GM12878 (cell line): ENCODE measurements around the gene ACTMAP. TPM values are rescaled to one million over a fixed set of nuclear protein-coding genes. Genes with fewer than 3 reads are reported as not detected.

Source experiments
- ATAC-seq: fragments of 200-7000 bp; cut with Tn5 transposase; 3 replicates; pipeline ENCODE4 v1.9.1; 2020; ENCODE audit warnings: mild to moderate bottlenecking, moderate library complexity
- BruUV-seq: library from RNA; stranded (reverse); fragments of 400-500 nt; replicated peaks from 2 replicates; lab custom pipeline; 2021; lab: Mats Ljungman, UMichigan
- CTCF ChIA-PET: fragments of 300-600 bp; sonication (Branson Sonifier 250); formaldehyde crosslinking; extraction: SDS; loops from one replicate; lab custom pipeline; 2021; ENCODE audit warnings: inconsistent platforms; lab: Yijun Ruan, JAX
- POLR2A ChIA-PET: fragments of 350-600 bp; formaldehyde crosslinking; extraction: SDS; loops from one replicate; lab custom pipeline; 2021; ENCODE audit warnings: inconsistent platforms; lab: Charles Lee
- RAD21 ChIA-PET: fragments of 300-600 bp; sonication (Branson Sonifier 250); formaldehyde crosslinking; loops from one replicate; lab custom pipeline; 2023; ENCODE audit warnings: antibody characterized with exemption; ENCODE audit not compliant: unreplicated experiment; lab: Charles Lee
- SMC1A ChIA-PET: fragments of 300-600 bp; sonication (Branson Sonifier 250); formaldehyde crosslinking; loops from one replicate; lab custom pipeline; 2023; ENCODE audit not compliant: unreplicated experiment, uncharacterized antibody; lab: Charles Lee
- DNase-seq: peaks from one replicate; pipeline ENCODE4 v3.0.0-alpha.2; 2011; ENCODE audit warnings: low read depth, low spot score
- FAIRE-seq: peaks from 3 replicates; lab custom pipeline; 2011; peaks lifted over from hg19 to GRCh38; lab: Jason Lieb, UNC
- H2AFZ ChIP-seq: 2 replicates; pipeline ENCODE4 v1.6.0; 2011; ENCODE audit warnings: low read depth, low read length, control low read depth; ENCODE audit not compliant: control insufficient read depth
- H3K27ac ChIP-seq: 2 replicates; pipeline ENCODE4 v1.5.1; 2011; ENCODE audit warnings: control low read depth; ENCODE audit not compliant: control insufficient read depth, insufficient read depth
- H3K27me3 ChIP-seq, 2 experiments: replicated peaks in 1 of 2; 2 replicates each; pipeline versions ENCODE4 v1.6.0 to v1.6.1; 2011; ENCODE audit warnings: low read length in 1 of 2; ENCODE audit not compliant: control insufficient read depth in 2 of 2, insufficient read depth in 2 of 2
- H3K36me3 ChIP-seq, 2 experiments: 2 replicates each; pipeline ENCODE4 v1.5.1; 2011; ENCODE audit warnings: low read length in 1 of 2; ENCODE audit not compliant: control insufficient read depth in 2 of 2, insufficient read depth in 2 of 2
- H3K4me1 ChIP-seq: 2 replicates; pipeline ENCODE4 v1.6.1; 2011; ENCODE audit warnings: mild to moderate bottlenecking, low read length, moderate library complexity, mixed read lengths; ENCODE audit not compliant: control insufficient read depth, insufficient read depth
- H3K4me2 ChIP-seq: 2 replicates; pipeline ENCODE4 v1.6.0; 2011; ENCODE audit warnings: control low read depth; ENCODE audit not compliant: control insufficient read depth, insufficient read depth
- H3K4me3 ChIP-seq: fragments of 200-600 bp; sonication (generic); 2 replicates; pipeline ENCODE4 v1.5.1; 2016
- H3K79me2 ChIP-seq: 2 replicates; pipeline ENCODE4 v1.6.0; 2011; ENCODE audit warnings: low read length; ENCODE audit not compliant: control insufficient read depth, insufficient read depth
- H3K9ac ChIP-seq: 2 replicates; pipeline ENCODE4 v1.8.0; 2011; ENCODE audit warnings: low read length, control low read depth, mixed read lengths; ENCODE audit not compliant: control insufficient read depth, insufficient read depth
- H3K9me3 ChIP-seq: replicated peaks from 3 replicates; pipeline ENCODE4 v1.5.1; 2011; ENCODE audit warnings: mild to moderate bottlenecking, low read length; ENCODE audit not compliant: control insufficient read depth, insufficient read depth
- H4K20me1 ChIP-seq: 2 replicates; pipeline ENCODE4 v1.6.0; 2011; ENCODE audit not compliant: control insufficient read depth, insufficient read depth
- CBX3 ChIP-seq: fragments of 200-600 bp; sonication (generic); IDR thresholded peaks from 2 replicates; pipeline ENCODE4 v1.6.1; 2016; ENCODE audit warnings: low read depth, borderline replicate concordance
- FOXM1 ChIP-seq: IDR thresholded peaks from 2 replicates; pipeline ENCODE4 v1.6.1; 2012; ENCODE audit warnings: low read depth, mild to moderate bottlenecking, inconsistent platforms, low read length, moderate library complexity
- PAX5 ChIP-seq: IDR thresholded peaks from 2 replicates; pipeline ENCODE4 v1.6.1; 2011; ENCODE audit warnings: low read depth, low read length, borderline replicate concordance
- RAD51 ChIP-seq: fragments of 450-650 bp; IDR thresholded peaks from 2 replicates; pipeline ENCODE4 v1.6.1; 2016; ENCODE audit warnings: moderate library complexity, mild to moderate bottlenecking, inconsistent platforms
- RELA ChIP-seq: fragments of 450-650 bp; IDR thresholded peaks from 2 replicates; pipeline ENCODE4 v1.8.0; 2014; ENCODE audit warnings: borderline replicate concordance; ENCODE audit not compliant: partially characterized antibody
- TCF12 ChIP-seq: IDR thresholded peaks from 2 replicates; pipeline ENCODE4 v1.6.1; 2011; ENCODE audit warnings: low read depth, mild to moderate bottlenecking, low read length
- ZNF217 ChIP-seq: fragments of 450-650 bp; IDR thresholded peaks from 2 replicates; pipeline ENCODE4 v1.6.1; 2017; ENCODE audit warnings: antibody characterized with exemption, mild to moderate bottlenecking
- WGBS: methylation state at CpG from one replicate; pipeline ENCODE4 v1.1.6; 2016; ENCODE audit warnings: low lambda C conversion rate; ENCODE audit not compliant: insufficient replicate concordance, insufficient coverage; ENCODE audit errors: missing lambda C conversion rate; 5-methylcytosine and 5-hydroxymethylcytosine counted together
- in situ Hi-C: fragments of 300-500 bp; cut with MboI; formaldehyde crosslinking; loops from 9 replicates; pipeline ENCODE4 v1.14.3; 2018; ENCODE audit warnings: mixed read lengths
- intact Hi-C: fragments of 100-400 bp; cut with micrococcal nuclease; formaldehyde crosslinking; loops from one replicate; pipeline ENCODE4 v1.14.2; 2022; ENCODE audit not compliant: unreplicated experiment
- polyA plus RNA-seq, 11 experiments: library from polyadenylated mRNA; depleted of rRNA in 4 of 11; unstranded in 6 of 11; stranded (reverse) in 5 of 11; fragments of >200 nt; fragmentation: Nextera tagmentation in 4 of 11; fragmentation: Illumina TruSeq in 1 of 11; extraction: Ambion mirVana in 4 of 11; extraction: Trizol in 1 of 11; gene quantifications; 1 replicate in 1 of 11; 2 replicates in 10 of 11; pipeline versions ENCODE4 v1.2.1 to v1.2.3, GENCODE V29; 2011 to 2016; ENCODE audit warnings: inconsistent platforms in 2 of 11, missing spikeins in 2 of 11, low read depth in 1 of 11
- total RNA-seq, 4 experiments: library from RNA; depleted of rRNA in 3 of 4; stranded (reverse); fragments of >200 nt in 3 of 4; fragmentation: Illumina TruSeq in 1 of 4; extraction: Trizol in 1 of 4; gene quantifications; 2 replicates each; pipeline versions ENCODE4 v1.2.1 to v1.2.3, GENCODE V29; 2013 to 2021
- TF ChIP-seq, protein P1 (sequence below): fragments of 450-650 bp; IDR thresholded peaks from 2 replicates; pipeline ENCODE4 v1.6.1; 2017; ENCODE audit warnings: low read depth, mild to moderate bottlenecking, moderate library complexity
- TF ChIP-seq, protein P2 (sequence below): fragments of 450-650 bp; IDR thresholded peaks from 2 replicates; pipeline ENCODE4 v1.6.1; 2018; ENCODE audit warnings: borderline replicate concordance, mild to moderate bottlenecking; ENCODE audit not compliant: partially characterized antibody

The ACTMAP gene
- total and polyA plus RNA-seq, 10 of the 15 experiments (the other 5 are each of a cell fraction or from before 2014, with no cell fraction given) = 3.0 to 26.2 (median 11.1) TPM

DNA sequence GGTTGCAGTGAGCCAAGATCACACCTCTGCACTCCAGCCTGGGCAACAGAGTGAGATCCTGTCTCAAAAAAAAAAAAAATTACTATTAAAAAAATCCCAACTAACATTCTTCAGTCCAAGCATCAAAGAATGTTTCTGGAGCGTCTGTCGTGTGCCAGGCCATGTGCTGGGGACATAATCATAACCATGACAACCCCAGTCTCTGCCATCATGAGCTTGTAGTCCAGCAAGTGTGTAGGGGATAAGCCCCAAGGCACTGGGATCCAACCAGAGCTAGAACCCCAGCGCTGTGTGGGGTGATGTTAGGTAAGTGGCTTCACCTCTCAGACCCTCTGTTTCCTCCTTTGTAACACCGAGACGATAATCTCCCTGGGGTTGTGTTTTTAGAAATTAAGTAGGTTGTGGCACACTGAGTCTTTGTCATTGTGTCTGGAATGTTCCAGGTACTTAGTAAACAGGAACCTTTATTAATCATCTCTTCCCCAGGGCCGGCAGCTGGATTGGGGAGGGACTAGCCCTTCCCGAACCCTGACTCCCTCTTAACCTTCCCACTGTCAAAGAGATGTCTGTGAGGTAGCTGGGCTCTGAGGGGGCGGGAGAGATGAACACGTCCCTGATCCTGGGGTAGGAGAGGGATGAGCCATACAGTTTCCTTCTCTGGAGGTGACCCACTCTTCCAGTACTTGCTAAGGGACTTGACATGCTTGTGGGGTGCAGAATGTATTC, 28.2 kb downstream of the ACTMAP start:
- H3K4me1 ChIP-seq = peaks cover 13% of the 10 kb centered on the region
- intact Hi-C loops (no loop called here), in situ Hi-C loops (no loop called here)
- no peak overlapping the region for H2AFZ ChIP-seq
- ChIA-PET RAD21 (interaction anchor here (1.2 to 2.9 kb wide), 2 partner anchors 33 to 56 kb away, joined by 4 to 13 read pairs; partner anchors contain the start of gene RAB4B), POLR2A (interaction anchor here (0.6 to 5.1 kb wide), 4 partner anchors 27 to 59 kb away, joined by 4 to 37 read pairs (median 18); partner anchors contain the start of genes ACTMAP, RAB4B and SNRPA), CTCF (interaction anchor here (0.7 to 1.3 kb wide), 3 partner anchors 11 to 97 kb away, joined by 3 to 5 read pairs (median 4); no protein-coding TSS in a partner anchor), SMC1A (interaction anchor here (1.0 to 2.9 kb wide), 4 partner anchors 23 to 76 kb away, joined by 3 to 16 read pairs (median 6); partner anchors contain the start of genes EGLN2 and RAB4B)
- no TSS peak for BruUV-seq
- no peak overlapping the region for H3K4me2 ChIP-seq
- H3K79me2 ChIP-seq = peaks cover 26% of the 10 kb centered on the region
- FAIRE-seq (no peak), ATAC-seq (no peak), DNase-seq (no peak)
- no peak overlapping the region for H3K27ac ChIP-seq
- no peak overlapping the region for H3K9ac ChIP-seq
- no peaks in the 10 kb centered on the region for H3K27me3 ChIP-seq
- 92% methylated on average over 9 of the region's 9 CpGs for WGBS
- no peaks in the 10 kb centered on the region for H3K9me3 ChIP-seq
- H3K4me3 ChIP-seq = no peak overlapping the region
- TF ChIP-seq, protein P1, sequence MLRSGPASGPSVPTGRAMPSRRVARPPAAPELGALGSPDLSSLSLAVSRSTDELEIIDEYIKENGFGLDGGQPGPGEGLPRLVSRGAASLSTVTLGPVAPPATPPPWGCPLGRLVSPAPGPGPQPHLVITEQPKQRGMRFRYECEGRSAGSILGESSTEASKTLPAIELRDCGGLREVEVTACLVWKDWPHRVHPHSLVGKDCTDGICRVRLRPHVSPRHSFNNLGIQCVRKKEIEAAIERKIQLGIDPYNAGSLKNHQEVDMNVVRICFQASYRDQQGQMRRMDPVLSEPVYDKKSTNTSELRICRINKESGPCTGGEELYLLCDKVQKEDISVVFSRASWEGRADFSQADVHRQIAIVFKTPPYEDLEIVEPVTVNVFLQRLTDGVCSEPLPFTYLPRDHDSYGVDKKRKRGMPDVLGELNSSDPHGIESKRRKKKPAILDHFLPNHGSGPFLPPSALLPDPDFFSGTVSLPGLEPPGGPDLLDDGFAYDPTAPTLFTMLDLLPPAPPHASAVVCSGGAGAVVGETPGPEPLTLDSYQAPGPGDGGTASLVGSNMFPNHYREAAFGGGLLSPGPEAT = no peak
- TF ChIP-seq RAD51 = no peak
- TF ChIP-seq FOXM1 = no peak
- TF ChIP-seq PAX5 = no peak
- TF ChIP-seq, protein P2, sequence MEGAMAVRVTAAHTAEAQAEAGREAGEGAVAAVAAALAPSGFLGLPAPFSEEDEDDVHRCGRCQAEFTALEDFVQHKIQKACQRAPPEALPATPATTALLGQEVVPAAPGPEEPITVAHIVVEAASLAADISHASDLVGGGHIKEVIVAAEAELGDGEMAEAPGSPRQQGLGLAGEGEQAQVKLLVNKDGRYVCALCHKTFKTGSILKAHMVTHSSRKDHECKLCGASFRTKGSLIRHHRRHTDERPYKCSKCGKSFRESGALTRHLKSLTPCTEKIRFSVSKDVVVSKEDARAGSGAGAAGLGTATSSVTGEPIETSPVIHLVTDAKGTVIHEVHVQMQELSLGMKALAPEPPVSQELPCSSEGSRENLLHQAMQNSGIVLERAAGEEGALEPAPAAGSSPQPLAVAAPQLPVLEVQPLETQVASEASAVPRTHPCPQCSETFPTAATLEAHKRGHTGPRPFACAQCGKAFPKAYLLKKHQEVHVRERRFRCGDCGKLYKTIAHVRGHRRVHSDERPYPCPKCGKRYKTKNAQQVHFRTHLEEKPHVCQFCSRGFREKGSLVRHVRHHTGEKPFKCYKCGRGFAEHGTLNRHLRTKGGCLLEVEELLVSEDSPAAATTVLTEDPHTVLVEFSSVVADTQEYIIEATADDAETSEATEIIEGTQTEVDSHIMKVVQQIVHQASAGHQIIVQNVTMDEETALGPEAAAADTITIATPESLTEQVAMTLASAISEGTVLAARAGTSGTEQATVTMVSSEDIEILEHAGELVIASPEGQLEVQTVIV = no peak
- no peak for TF ChIP-seq ZNF217
- TF ChIP-seq RELA = no peak
- TF ChIP-seq CBX3 = no peak
- no peak for TF ChIP-seq TCF12
- no peaks in the 10 kb centered on the region for H4K20me1 ChIP-seq
- no peaks in the 10 kb centered on the region; a peak in 2 of 4 replicates for H3K36me3 ChIP-seq
